ENCODE measurements around the gene SLC17A5.

SLC17A5 gene

GRCh38 chr6:73548458-73549446 lies 105.0 kb downstream of the SLC17A5 start:
- no peak overlapping the region for H3K27ac Mint-ChIP-seq
- TF ChIP-seq CTCF (IDR thresholded peaks at IDR 0.05): no peak
- no peaks in the 10 kb centered on the region for H3K4me1 Mint-ChIP-seq
- DNase-seq: no peak
- H3K27me3 Mint-ChIP-seq (ENCODE audit: low read depth, poor library complexity): no peaks in the 10 kb centered on the region
- no peaks in the 10 kb centered on the region for H3K9me3 Mint-ChIP-seq
- H3K4me3 Mint-ChIP-seq: no peak overlapping the region
- H3K36me3 Mint-ChIP-seq (ENCODE audit: low read depth): no peaks in the 10 kb centered on the region

DNA sequence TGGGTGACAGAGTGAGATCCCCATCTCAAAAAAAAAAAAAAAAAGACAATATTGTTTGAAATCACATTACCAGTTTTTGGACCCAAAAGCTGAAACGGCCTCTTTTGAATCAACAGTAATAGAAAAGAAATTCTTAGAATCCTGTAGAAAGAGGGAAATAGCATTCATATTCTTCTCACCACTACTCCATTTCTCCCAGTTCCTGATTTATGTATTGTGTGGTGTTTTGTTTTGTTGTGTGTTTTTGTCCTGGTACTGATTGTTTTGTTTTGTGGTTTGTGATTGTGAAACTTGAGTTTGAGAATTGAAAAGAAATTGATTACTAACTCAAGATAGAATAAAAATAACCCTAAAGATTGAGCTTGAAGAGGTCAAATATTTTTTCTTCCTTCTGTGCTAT lies 106.8 kb downstream of the SLC17A5 start:
- TF ChIP-seq CTCF (IDR thresholded peaks at IDR 0.05): no peak
- Mint-ChIP-seq H3K27me3 (ENCODE audit: low read depth, poor library complexity) (no peaks in the 10 kb centered on the region), H3K4me1 (no peaks in the 10 kb centered on the region), H3K4me3 (no peak overlapping the region), H3K27ac (no peak overlapping the region), H3K9me3 (no peaks in the 10 kb centered on the region), H3K36me3 (ENCODE audit: low read depth) (no peaks in the 10 kb centered on the region)
- no peak for DNase-seq
